Hematopoietic multipotent progenitor cell treated with erythropoietin and hydrocortisone succinate and interleukin-3 and kit ligand, for 8 days (in vitro differentiated cells): ENCODE data around the gene ACIN1.

Source experiments
- DNase-seq: peaks from one replicate; pipeline ENCODE4 v3.0.0-alpha.2; 2015

Gene ACIN1

DNA sequence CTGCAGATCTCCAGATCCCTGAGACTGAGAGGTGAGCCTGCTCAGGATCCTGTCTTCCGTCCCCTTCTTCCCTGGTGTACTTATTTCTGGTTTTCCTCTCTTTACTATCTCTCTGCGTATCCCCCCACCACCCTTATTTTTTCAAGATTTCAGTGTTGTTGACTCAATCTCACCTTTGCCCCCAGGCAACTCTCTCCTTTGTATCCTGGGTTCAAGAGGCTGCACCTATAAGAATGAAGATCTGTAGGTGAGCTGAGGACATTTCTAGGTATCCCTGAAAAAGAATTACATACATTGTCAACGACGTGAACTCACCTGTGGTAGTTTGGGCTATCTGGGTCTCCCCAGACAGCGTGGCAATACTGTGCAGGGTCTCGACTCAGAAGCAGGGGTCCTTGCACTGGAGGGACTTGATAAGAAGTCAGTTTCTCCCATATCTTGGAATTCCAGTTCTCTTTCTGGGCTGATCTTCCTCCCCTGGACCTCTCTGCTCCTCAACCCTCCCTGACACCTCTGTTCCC lies 9.2 kb upstream of the ACIN1 start:
- DNase-seq: no peak

DNA sequence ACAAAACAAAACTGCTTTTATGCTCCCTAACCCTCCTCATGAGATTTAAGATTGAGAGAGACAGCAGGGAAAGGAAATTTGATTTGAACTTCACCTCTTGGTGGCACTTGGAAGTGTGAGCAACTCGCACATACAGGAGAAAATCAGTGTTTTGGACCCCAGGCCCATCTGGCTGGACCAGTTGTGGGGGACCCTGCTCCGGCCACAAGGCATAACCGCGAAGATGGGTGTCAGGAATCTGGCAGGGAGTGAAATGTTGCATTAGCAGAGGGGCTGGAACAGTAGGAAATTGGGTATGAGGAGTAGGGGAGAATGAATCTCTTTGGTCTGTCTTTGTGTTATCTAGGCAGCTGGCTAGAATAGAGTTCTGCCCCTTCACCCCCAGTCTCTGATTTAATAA lies 8.6 kb upstream of the ACIN1 start:
- DNase-seq: no peak

DNA sequence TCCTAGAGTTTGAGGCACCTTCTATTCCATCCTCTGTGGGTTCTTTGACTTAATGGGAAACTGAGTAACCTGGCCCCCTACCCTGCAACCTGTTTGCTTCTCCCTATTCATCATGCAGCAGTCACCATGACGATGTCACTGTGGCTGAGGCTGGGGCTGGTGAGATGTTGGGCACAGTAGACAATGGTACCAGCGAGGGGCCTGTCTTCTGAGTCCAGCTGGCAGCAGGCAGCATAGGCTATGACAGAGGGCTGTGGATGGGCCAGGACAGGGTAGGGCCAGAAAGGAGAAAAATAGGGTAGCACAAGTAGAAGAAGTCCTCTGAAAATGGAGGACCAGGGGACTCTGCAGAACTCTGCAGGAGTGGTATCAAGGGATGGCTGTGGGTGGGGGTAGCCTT lies 7.9 kb upstream of the ACIN1 start:
- DNase-seq: no peak

DNA sequence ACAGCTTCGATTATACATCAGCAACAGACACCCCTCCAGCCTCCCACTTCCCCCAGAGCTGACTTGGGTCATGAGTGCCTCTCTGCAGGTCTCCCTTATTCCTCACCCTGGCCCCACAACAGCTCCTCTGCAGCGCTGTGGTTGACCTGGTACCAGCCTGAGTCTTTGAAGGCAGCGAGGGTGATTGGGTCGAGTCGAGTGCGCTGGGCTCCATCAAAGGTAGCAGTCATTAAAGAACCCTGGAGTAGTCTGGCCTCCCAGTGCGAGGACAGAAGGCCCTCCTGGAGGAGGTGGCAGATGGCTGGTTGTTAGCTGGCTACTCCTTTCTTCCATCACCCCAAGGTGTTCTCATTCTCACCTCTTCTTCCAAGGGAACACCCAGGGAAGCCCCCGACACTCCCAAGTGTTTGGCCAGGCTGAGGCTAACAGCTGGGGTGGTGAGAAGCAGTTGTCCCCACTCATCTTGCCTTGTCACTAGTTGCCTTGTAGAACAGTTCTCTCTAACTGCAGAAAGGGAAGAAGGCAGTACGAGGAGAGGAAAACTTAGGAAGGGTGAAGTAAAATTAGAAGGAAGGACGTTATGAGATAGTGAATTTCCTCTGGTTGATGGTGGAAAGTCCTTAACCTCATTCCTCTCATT lies 7.2 kb upstream of the ACIN1 start:
- DNase-seq: no peak

DNA sequence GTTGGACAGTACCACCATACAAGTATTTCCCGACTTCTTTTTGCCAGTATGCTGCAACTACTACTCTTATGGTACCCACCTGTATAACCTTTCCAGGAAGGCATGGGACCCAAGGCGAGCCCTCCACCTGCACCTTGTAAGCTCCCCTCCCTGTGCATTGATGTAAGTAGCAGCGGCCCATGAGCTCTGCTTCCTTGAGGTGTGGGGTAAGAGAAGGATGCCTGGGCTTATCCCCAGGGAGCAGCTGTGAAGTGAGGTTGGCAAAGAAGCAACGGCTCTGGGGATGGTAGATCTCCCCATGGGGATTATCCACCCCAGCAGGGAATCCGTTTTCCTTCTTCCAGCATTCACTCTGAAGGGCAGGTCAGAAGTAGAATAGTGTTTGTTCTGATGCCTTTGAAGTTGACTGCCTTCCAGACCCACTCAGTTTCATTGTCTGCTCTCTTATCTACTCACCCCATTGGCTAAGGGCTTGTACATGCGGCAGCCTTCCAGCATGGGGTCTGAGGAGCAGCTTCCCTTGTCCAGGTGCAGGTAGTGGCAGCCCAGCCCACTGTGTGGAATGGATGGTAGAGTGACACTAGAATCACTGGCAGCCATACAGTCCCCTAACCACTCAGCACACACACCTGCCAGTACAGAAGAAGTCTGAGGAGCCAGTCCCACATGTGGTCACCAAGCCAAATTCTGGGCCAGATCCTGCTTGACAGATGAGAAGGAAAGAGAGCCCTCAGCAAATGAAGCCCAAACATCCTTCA lies 6.5 kb upstream of the ACIN1 start:
- DNase-seq: no peak

DNA sequence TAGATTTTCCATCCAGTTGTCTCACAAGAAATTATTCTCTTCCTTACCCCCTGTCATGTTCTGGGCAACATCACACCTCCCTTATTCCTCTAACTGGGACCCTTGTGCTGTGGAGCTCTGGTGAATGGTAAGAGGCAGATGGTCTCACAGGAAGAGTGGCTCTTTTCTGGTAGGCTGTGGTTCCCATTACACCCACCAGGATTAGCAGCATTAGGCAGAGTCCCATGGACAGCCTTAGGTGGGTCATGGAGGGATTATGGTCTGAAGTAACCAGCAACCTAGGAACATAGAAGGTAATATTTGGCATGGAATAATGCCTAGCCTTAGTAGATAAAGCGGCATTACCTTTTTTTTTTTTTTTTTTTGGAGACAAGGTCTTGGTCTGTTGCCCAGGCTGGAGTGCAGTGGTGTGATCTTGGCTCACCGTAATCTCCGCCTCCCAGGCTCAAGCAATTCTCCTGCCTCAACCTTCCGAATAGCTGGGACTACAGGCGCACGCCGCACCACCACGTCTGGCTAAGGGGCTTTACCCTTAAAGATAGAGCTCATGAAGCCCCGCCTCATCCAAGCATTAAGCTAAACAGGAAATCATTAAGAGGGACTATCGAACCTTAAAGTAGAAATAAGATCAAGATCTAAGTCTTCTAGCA lies 4.4 kb upstream of the ACIN1 start:
- peak; percentile 57 for DNase-seq

DNA sequence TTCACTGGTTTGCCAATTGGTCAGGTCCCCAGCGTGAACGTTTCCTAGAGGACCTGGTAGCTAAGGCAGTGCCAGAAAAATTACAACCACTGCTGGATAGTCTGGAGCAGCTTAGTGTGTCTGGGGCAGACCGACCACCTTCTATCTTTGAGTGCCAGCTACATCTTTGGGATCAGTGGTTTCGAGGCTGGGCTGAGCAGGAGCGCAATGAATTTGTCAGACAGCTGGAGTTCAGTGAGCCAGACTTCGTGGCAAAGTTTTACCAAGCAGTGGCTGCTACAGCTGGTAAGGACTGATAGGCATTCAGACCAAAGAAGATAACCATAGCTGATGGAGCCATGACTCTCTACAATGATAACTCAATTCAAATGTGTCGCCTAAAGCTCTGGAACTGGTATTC lies 2.9 kb upstream of the ACIN1 start:
- DNase-seq: peak; percentile 96

DNA sequence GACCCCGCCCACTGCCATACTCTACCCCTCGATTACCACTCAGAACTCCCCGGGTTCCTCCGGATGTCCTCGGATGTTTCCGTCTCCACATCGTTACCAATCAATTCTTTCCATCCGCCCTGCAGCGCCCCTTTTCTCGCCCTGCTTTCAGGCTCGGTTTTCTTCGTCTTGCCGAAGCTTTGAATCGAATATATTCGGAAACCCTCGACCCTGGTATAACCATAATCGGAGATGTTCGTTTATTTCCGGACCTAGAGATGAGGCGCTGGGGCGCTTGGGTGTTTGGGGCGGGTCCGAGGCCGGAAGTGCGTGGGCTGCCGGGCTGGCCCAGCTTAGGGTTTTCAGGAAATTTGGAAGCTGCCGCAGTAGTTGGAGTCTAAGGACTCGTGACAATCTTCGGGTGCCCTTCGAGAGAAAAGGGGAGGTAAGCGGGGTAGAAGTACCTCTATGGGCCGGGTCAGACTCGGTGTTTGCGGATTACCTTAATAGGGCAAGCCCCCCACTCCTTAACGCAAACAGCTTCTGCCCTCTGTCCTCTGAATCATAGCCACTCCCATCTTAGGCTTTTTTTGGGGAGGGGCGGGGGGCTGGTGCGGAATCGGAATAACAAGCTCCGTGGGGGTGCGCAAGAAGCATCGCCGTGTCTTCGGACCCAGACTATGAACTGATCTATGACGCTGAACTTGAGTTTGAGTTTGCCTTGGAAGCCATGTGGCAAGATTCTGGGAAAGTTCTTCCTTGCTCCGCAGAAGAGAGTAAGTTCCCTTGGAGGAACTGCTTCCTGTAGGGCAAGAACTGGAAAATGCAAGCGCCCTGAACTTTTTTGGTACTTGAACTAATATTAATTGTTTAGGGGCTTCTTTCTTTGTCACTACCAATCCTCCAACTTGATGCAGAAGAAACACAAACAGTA lies 516 bp upstream of the ACIN1 start, which contains the start of gene C14orf119:
TSS of gene C14orf119 (plus strand) at position 310 of the 913 bp plus-strand sequence. CDS start 2,154 bp downstream, outside the sequence.
- DNase-seq: peak; percentile 100

DNA sequence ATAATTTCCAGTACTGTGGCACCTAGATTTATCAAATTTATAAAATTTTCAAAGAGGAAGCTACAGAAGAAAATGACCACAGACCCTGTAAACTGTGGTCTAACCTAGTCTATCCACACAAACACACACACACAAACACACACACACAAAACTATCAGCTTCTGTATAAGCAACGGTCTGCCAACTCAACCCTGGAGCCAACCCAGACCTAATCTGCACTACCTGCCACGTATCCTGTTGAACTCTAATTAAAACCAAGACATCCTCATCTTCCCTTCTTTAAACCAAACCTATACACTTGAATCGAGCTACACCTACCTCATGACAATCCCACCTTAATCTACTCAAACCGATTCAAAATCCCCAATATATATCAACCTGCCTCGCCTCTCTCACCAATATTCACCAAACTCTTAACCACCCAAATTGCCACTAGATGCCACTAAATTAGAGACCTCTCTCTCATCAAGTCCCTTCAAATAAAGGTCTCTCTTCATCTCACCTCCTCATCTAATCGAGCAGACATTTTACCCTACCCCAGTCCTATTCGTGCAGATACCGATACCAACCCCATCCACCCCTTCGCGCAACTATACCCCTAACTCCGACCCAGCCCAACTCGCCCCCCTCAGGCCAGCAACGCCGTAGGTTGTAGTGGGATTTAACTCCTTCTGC lies 808 bp downstream of the ACIN1 start:
- DNase-seq: no peak

DNA sequence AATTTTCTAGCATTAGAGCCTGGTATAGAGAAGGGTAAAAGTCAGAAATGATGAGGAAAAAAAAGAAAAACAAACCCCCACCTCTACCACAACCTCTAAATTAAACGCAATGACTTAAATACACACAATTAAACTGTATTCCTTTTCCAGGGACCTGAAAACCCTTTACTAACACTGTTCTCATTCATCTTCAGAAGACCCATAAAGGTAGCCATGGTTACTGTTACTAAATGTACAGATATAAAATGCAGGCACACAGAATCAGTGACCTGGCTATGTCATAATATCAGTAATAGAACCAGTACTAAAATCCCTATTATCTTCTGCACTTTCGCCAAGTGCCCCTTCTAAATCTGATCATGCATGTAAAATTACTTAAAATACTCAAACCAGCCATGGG lies 1.4 kb downstream of the ACIN1 start:
- DNase-seq: no peak

DNA sequence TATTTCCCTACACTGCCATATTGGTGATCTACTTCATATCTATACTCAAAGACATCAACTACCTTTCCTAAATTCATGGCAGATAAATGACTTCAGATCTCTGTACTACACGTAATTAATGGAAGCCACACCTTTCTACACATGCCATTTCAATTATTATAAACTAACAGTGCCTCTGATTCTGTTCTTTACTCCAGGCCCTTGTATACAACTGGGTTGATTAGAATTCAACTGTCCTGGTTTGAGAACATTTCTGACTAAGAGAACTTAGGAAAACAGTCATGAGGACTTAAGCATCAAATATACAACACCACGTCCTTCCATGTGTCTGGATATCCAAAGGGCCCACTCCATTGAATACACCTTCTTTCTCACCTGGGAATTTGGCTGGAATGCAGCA lies 1.8 kb downstream of the ACIN1 start:
- DNase-seq: no peak

DNA sequence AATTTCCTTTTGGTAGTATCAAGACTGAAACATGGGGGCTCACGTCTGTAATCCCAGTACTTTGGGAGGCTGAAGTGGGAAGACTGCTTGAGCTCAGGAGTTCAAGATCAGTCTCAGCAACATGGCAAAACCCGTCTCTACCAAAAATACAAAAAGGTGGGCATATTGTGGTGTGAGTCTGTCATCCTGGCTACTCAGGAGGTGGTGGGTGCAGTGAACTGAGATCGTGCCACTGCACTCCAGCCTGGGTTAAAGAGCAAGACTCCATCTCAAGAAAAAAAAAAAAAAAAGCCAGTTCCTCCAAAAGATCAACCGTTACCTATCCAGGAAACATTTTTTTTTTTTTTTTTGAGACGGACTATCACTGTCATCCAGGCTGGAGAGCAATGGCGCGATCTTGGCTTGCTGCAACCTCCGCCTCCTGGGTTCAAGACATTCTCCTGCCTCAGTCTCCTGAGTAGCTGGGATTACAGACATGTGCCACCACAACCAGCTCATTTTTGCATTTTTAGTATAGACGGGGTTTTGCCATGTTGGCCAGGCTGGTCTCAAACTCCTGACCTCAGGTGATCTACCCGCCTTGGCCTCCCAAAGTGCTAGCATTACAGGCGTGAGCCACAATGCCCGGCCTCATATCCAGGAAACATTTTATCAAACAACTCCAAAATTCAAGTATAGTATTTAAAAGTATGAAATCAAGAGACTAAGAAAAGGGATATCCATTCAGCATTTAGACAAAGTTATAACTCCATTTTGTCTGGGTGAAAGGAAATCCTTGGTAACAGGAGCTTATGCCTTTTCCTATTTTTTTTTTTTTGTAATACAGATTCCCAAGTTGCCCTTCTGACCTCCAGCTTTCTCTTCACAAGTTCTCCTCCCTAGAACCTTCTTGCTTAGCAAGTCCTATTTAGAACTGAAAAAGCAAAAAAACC lies 3.4 kb downstream of the ACIN1 start:
- DNase-seq: no peak

DNA sequence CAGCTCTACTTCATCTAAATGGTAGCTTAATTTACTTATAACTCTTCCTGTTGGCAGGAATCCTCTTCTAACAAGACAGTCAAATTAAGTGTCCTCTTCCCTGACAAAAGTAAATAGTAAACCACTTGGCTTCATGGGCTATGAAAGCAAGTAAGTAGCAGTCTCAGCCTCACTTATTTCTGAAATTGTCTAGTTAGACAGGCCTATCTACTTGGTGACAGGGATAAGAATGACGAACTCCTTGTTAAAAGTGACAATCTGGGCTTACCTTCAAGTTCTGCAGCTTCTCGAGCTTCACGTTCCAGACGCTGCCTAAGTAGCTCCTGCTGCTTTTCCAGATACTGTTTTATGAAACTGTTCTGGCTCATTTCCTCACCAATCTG lies 4.7 kb downstream of the ACIN1 start:
- DNase-seq: no peak

DNA sequence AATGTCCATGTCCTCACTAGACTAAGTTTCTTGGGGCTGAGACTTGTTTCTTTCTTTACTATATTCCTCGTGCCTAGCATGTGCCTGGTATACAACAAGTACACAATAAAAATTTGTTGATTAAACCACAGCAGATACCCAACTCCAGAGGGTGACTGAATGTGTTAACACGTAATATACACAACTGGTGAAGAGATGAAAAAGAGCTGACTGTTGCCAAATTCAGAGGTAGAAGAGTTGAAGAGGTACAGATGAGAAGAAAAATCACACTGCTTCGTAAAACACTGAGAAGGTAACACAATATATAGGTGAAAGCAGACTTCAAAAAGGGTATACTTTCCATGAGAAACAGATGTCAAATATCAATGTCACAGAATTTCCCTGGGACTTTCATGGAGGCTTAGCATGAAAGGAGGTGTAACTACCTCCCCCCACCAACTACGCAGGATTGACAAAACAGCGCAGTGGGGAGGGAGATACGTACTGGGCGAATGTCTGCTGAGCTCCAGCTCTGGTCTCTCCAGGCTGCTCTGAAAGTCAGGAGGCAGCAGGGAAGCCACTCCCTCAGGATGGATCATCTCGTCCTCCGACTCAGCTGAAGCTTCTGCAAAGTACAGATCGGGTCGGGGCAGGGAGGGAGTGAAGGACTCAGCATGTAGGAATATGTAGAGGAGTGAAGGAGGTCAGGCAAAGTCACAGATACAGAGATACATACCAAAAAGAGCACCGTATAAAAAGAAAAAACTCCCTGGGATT lies 5.3 kb downstream of the ACIN1 start:
- DNase-seq: no peak

DNA sequence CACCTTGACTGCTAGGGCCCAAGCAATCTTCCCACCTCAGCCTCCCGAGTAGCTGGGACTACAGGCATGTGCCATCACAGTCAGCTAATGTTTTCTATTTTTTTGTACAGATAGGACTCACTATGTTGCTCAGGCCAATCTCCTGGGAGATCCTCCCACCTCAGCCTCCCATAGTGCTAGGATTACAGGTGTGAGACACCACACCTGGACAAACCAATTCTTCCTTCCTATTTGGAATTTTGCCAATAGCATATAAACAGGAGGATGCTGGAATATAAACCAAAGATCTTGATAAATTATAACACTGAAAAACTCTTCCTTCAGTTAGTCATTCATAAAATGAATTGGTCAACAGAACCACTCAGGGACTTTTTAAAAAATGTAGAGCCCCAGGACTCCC lies 8.4 kb downstream of the ACIN1 start:
- DNase-seq: no peak

DNA sequence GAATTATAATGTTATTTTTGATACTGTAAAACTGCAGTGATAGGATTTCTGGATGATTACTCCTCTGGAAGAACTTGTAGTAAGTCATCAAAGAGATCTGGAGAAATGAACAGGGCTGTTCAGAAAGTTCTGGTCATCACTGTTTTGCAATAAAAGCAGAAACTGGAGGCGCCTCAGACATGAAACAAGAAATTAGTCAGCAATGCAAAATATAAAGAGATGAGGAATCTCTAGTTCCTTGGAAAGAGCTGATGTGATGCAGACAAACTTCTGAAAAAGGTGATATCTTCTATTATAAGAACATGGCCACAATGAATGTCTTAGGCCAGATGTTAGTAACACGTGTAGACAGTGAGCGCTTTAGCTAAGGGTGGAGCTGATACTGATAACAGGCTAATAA lies 9.5 kb downstream of the ACIN1 start:
- DNase-seq: no peak

DNA sequence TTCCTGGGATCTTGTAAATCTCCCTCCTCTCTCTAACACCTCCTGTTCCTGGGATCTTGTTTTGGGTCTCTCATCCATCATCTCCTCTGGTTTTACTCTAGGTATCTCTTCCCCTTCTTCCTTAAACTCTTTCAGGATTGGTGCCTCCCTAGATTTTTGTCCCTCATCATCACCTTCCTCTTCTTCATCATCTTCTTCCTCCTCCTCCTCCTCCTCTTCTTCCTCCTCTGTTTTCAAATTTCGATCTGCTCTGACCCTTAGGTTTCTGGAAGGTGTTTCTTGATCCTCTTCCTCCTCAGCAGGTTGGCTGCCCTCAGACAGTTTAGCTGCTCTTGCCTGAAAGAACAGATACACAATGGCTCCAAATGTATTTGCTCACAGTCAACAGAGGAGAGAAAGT lies 14.5 kb downstream of the ACIN1 start:
- DNase-seq: no peak

DNA sequence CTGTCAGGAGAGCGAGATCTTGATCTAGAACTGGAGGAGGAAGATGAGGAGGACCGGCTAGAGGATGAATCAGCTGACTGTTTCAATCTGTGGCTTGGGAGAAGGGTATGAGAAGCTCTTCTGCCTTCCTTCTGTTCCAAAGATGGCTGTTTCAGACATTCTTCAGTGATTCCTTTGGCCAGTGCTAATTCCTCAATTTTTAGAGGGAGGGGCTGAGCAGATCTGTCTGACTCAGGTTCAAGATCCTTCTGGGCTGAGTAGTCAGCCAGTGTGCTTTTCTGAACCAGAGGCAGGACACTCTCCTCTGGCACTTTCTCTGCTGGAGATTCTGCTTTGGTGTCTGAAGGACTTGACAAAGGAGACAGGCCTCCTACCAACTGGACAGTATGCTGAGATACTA lies 15.2 kb downstream of the ACIN1 start:
- DNase-seq: no peak

DNA sequence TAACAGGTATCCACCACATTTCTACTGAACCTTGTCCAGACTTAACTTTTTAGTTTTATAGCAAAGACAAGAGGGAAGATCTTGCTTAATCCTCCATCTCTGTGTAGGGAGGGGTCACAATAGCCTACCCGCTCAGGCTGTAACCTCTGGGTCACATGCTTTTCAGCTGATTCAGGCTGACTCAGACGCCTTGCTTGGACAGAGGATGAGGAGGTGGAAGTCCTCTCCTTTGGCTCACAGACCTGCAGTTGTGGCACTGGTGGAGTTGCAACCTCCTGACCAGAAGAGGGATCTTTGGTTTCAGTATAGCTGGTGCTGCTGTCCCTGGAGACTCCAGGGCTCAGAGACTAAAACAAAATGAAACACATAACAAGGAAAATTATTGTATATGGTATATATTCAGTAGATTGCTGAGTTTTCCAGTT lies 16.2 kb downstream of the ACIN1 start:
- DNase-seq: peak; percentile 61

DNA sequence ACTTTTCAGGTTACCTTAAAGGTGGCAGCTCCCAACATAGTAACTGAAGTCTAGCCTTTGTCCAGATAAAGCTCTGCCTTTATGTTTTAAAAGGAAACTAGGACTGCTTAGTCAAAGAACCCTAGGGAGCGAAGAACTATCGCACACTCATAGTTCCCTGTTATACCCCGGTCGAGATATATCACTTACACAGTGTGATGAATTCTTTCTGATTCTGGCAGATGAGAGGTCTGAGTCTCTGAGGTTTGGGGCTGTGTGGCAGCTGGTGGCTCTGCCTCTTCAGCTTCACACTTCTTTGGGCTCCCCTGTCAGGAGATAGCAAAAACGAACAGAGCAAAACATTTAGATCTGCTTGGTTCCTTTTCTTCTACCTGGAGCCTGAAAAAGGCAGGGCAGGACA lies 17.0 kb downstream of the ACIN1 start:
- no peak for DNase-seq
